SKM-1 treated with dmso at 0.1 percent for 144 hours (cell line): ENCODE data around the gene RNF13.

Experiments
- DNase-seq: peaks from one replicate; lab custom pipeline; 2025; ENCODE audit not compliant: unreplicated experiment; lab: John Stamatoyannopoulos, UW

Gene RNF13

GRCh38 chr3:149812606-149813366 lies at the start of gene RNF13:
Gene RNF13 (plus strand): TSS chr3:149813215. CDS start chr3:149846027, 32,812 bp downstream.
- peak; percentile 79 for DNase-seq

- no peak for DNase-seq
Observed at GRCh38 chr3:149763565-149764195, 49.3 kb upstream of the RNF13 start.

GRCh38 chr3:149764302-149764701 lies 48.7 kb upstream of the RNF13 start:
- no peak for DNase-seq

GRCh38 chr3:149765762-149766334 lies 47.2 kb upstream of the RNF13 start:
- DNase-seq: peak; percentile 15

- no peak for DNase-seq
Observed at GRCh38 chr3:149767720-149768119, 45.3 kb upstream of the RNF13 start.

- DNase-seq: no peak
Observed at GRCh38 chr3:149768704-149769103, 44.3 kb upstream of the RNF13 start.

GRCh38 chr3:149770246-149770645 lies 42.8 kb upstream of the RNF13 start:
- no peak for DNase-seq

- DNase-seq: peak; percentile 6
Observed at GRCh38 chr3:149771652-149772271, 41.3 kb upstream of the RNF13 start.

- no peak for DNase-seq
Observed at GRCh38 chr3:149772861-149773260, 40.2 kb upstream of the RNF13 start.

- DNase-seq: no peak
Observed at GRCh38 chr3:149776170-149776569, 36.8 kb upstream of the RNF13 start.

- no peak for DNase-seq
Observed at GRCh38 chr3:149777414-149778214, 35.4 kb upstream of the RNF13 start.

GRCh38 chr3:149781211-149781610 lies 31.8 kb upstream of the RNF13 start:
- peak; percentile 69 for DNase-seq

GRCh38 chr3:149781741-149782140 lies 31.3 kb upstream of the RNF13 start:
- DNase-seq: no peak

GRCh38 chr3:149783576-149783975 lies 29.4 kb upstream of the RNF13 start:
- DNase-seq: peak; percentile 75

GRCh38 chr3:149784064-149784704 lies 28.8 kb upstream of the RNF13 start:
- DNase-seq: no peak

- no peak for DNase-seq
Observed at GRCh38 chr3:149790268-149790667, 22.7 kb upstream of the RNF13 start.

- no peak for DNase-seq
Observed at GRCh38 chr3:149790698-149791097, 22.3 kb upstream of the RNF13 start.

GRCh38 chr3:149792452-149793270 lies 20.4 kb upstream of the RNF13 start, which contains the start of gene ANKUB1:
Gene ANKUB1 (minus strand): TSS chr3:149792554. CDS start chr3:149792366, 188 bp downstream.
- DNase-seq: no peak

GRCh38 chr3:149796026-149796425 lies 17.0 kb upstream of the RNF13 start:
- DNase-seq: no peak
